SK-N-SH (cell line): Measurements from ENCODE around the gene SOX30.

Experiments used
- NFIC ChIP-seq: IDR thresholded peaks from 2 replicates; pipeline ENCODE4 v1.4.0; 2012; ENCODE audit warnings: borderline replicate concordance
- RCOR1 ChIP-seq: fragments of 150-350 bp; IDR thresholded peaks from 2 replicates; pipeline ENCODE4 v1.6.1; 2017; ENCODE audit warnings: antibody characterized with exemption, low read length
- RFX5 ChIP-seq: IDR thresholded peaks from 2 replicates; pipeline ENCODE4 v1.6.1; 2012; ENCODE audit warnings: mild to moderate bottlenecking, improper control_type of control experiment, low read length
- SIN3A ChIP-seq: IDR thresholded peaks from 2 replicates; pipeline ENCODE4 v1.6.1; 2012; ENCODE audit warnings: low read depth, mild to moderate bottlenecking, low read length, moderate library complexity, borderline replicate concordance
- SMC3 ChIP-seq: IDR thresholded peaks from 2 replicates; pipeline ENCODE4 v1.6.1; 2012; ENCODE audit warnings: low read depth, low read length, improper control_type of control experiment
- TF ChIP-seq, protein P1 (sequence below): fragments of 200-600 bp; sonication (generic); IDR thresholded peaks from 2 replicates; pipeline ENCODE4 v1.6.1; 2017; ENCODE audit warnings: antibody characterized with exemption, mild to moderate bottlenecking, moderate library complexity
- TF ChIP-seq, protein P2 (sequence below): IDR thresholded peaks from 2 replicates; pipeline ENCODE4 v1.4.0; 2012; ENCODE audit warnings: low read depth
- TF ChIP-seq, protein P3 (sequence below): IDR thresholded peaks from 2 replicates; pipeline ENCODE4 v1.6.1; 2012; ENCODE audit warnings: mild to moderate bottlenecking, low read depth, low read length, moderate library complexity
- TF ChIP-seq, protein P4 (sequence below): IDR thresholded peaks from 2 replicates; pipeline ENCODE4; 2012
- TF ChIP-seq, protein P5 (sequence below): fragments of 150-350 bp; IDR thresholded peaks from 2 replicates; pipeline ENCODE4 v1.6.1; 2016; ENCODE audit warnings: mild to moderate bottlenecking, low read depth, low read length

DNA sequence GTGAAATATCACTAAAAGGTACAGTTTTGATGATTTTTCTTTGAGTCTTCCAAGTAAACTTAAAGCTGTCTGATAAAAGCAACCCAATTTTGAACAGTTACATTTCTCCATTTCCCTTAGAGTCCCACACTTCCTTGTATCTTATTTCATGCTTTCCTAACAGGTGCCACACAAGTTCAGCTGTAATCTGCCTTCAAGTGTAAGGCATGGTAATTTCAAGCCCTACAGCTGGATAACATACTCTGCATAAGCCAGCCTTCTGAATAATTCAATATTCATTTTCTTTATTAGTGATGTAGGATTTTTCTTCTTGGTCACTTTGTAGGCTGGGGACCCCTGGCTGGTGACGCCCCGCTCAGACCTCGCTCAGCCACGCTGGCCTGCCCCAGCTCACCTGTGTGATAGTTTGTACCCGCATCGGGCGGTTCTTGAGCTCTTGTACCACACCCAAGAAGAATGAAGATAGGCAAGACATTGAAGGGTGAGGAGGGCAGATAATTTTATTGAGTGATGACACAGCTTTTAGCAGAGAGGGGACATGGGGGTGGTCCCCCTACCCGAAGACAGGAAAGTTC is 34.0 kb downstream of the SOX30 start:
- TF ChIP-seq RFX5 = no peak
- TF ChIP-seq, protein P1, sequence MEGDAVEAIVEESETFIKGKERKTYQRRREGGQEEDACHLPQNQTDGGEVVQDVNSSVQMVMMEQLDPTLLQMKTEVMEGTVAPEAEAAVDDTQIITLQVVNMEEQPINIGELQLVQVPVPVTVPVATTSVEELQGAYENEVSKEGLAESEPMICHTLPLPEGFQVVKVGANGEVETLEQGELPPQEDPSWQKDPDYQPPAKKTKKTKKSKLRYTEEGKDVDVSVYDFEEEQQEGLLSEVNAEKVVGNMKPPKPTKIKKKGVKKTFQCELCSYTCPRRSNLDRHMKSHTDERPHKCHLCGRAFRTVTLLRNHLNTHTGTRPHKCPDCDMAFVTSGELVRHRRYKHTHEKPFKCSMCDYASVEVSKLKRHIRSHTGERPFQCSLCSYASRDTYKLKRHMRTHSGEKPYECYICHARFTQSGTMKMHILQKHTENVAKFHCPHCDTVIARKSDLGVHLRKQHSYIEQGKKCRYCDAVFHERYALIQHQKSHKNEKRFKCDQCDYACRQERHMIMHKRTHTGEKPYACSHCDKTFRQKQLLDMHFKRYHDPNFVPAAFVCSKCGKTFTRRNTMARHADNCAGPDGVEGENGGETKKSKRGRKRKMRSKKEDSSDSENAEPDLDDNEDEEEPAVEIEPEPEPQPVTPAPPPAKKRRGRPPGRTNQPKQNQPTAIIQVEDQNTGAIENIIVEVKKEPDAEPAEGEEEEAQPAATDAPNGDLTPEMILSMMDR = no peak
- TF ChIP-seq RCOR1 = no peak
- TF ChIP-seq, protein P2, sequence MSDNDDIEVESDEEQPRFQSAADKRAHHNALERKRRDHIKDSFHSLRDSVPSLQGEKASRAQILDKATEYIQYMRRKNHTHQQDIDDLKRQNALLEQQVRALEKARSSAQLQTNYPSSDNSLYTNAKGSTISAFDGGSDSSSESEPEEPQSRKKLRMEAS = no peak
- TF ChIP-seq NFIC = no peak
- TF ChIP-seq, protein P3, sequence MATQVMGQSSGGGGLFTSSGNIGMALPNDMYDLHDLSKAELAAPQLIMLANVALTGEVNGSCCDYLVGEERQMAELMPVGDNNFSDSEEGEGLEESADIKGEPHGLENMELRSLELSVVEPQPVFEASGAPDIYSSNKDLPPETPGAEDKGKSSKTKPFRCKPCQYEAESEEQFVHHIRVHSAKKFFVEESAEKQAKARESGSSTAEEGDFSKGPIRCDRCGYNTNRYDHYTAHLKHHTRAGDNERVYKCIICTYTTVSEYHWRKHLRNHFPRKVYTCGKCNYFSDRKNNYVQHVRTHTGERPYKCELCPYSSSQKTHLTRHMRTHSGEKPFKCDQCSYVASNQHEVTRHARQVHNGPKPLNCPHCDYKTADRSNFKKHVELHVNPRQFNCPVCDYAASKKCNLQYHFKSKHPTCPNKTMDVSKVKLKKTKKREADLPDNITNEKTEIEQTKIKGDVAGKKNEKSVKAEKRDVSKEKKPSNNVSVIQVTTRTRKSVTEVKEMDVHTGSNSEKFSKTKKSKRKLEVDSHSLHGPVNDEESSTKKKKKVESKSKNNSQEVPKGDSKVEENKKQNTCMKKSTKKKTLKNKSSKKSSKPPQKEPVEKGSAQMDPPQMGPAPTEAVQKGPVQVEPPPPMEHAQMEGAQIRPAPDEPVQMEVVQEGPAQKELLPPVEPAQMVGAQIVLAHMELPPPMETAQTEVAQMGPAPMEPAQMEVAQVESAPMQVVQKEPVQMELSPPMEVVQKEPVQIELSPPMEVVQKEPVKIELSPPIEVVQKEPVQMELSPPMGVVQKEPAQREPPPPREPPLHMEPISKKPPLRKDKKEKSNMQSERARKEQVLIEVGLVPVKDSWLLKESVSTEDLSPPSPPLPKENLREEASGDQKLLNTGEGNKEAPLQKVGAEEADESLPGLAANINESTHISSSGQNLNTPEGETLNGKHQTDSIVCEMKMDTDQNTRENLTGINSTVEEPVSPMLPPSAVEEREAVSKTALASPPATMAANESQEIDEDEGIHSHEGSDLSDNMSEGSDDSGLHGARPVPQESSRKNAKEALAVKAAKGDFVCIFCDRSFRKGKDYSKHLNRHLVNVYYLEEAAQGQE = no peak
- TF ChIP-seq, protein P4, sequence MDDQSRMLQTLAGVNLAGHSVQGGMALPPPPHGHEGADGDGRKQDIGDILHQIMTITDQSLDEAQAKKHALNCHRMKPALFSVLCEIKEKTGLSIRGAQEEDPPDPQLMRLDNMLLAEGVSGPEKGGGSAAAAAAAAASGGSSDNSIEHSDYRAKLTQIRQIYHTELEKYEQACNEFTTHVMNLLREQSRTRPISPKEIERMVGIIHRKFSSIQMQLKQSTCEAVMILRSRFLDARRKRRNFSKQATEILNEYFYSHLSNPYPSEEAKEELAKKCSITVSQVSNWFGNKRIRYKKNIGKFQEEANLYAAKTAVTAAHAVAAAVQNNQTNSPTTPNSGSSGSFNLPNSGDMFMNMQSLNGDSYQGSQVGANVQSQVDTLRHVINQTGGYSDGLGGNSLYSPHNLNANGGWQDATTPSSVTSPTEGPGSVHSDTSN = no peak
- TF ChIP-seq SIN3A = no peak
- TF ChIP-seq, protein P5, sequence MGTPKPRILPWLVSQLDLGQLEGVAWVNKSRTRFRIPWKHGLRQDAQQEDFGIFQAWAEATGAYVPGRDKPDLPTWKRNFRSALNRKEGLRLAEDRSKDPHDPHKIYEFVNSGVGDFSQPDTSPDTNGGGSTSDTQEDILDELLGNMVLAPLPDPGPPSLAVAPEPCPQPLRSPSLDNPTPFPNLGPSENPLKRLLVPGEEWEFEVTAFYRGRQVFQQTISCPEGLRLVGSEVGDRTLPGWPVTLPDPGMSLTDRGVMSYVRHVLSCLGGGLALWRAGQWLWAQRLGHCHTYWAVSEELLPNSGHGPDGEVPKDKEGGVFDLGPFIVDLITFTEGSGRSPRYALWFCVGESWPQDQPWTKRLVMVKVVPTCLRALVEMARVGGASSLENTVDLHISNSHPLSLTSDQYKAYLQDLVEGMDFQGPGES = no peak
- TF ChIP-seq SMC3 = no peak
